WTC11 (cell line): ENCODE data around the gene STAP2. TPM values are rescaled to one million over a fixed set of nuclear protein-coding genes. Genes with fewer than 3 reads are reported as not detected.

Experiments used
- ATAC-seq: fragments of 200-7000 bp; cut with Tn5 transposase; 2 replicates; pipeline ENCODE4 v1.10.0; 2021; ENCODE audit warnings: mild to moderate bottlenecking, moderate library complexity
- CTCF ChIA-PET: fragments of 300-600 bp; sonication (Branson Sonifier 250); formaldehyde crosslinking; loops from one replicate; lab custom pipeline; 2021; ENCODE audit warnings: antibody characterized with exemption; lab: Charles Lee
- POLR2A ChIA-PET: fragments of 350-600 bp; sonication (Branson Sonifier 250); formaldehyde crosslinking; loops from one replicate; lab custom pipeline; 2021; ENCODE audit warnings: antibody characterized with exemption; lab: Charles Lee
- DNase-seq: peaks from one replicate; pipeline ENCODE4 v3.0.0; 2021; ENCODE audit warnings: low spot score
- H3K27ac Mint-ChIP-seq: 2 replicates; pipeline ENCODE4 v1.8.0; 2021; ENCODE audit warnings: mixed read lengths
- H3K27me3 Mint-ChIP-seq: 2 replicates; pipeline ENCODE4 v1.8.0; 2021; ENCODE audit warnings: low read depth, mild to moderate bottlenecking, moderate library complexity, mixed read lengths
- H3K36me3 Mint-ChIP-seq: 2 replicates; pipeline ENCODE4 v1.8.0; 2021; ENCODE audit warnings: mixed read lengths
- H3K4me1 Mint-ChIP-seq: 2 replicates; pipeline ENCODE4 v1.8.0; 2022; ENCODE audit warnings: mixed read lengths
- H3K4me3 Mint-ChIP-seq: 2 replicates; pipeline ENCODE4 v1.8.0; 2021; ENCODE audit warnings: mild to moderate bottlenecking, moderate library complexity, mixed read lengths
- H3K9me3 Mint-ChIP-seq: 2 replicates; pipeline ENCODE4 v1.8.0; 2021; ENCODE audit warnings: mixed read lengths
- ATF6 ChIP-seq: sonication (generic); formaldehyde crosslinking; IDR thresholded peaks from 2 replicates; pipeline ENCODE4 v1.8.1; 2023; ENCODE audit warnings: mild to moderate bottlenecking, missing genetic modification reagents
- CDX4 ChIP-seq: fragments of 250-450 bp; sonication (Bioruptor Pico); IDR thresholded peaks from 2 replicates; pipeline ENCODE4 v1.9.0; 2021; ENCODE audit warnings: moderate library complexity, mild to moderate bottlenecking, inconsistent platforms, borderline replicate concordance
- ERG ChIP-seq: fragments of 250-450 bp; sonication (Bioruptor Pico); IDR thresholded peaks from 2 replicates; pipeline ENCODE4 v1.8.0; 2021; ENCODE audit warnings: mild to moderate bottlenecking
- ETV6 ChIP-seq: sonication (generic); formaldehyde crosslinking; IDR thresholded peaks from 2 replicates; pipeline ENCODE4 v1.8.1; 2022; ENCODE audit warnings: mild to moderate bottlenecking, missing genetic modification reagents
- FOXJ3 ChIP-seq: sonication (generic); formaldehyde crosslinking; IDR thresholded peaks from 2 replicates; pipeline ENCODE4 v1.9.0; 2021; ENCODE audit warnings: missing genetic modification reagents, mild to moderate bottlenecking, borderline replicate concordance
- FOXK1 ChIP-seq: sonication (generic); formaldehyde crosslinking; IDR thresholded peaks from 2 replicates; pipeline ENCODE4 v1.8.0; 2022; ENCODE audit warnings: mild to moderate bottlenecking, moderate library complexity, missing genetic modification reagents
- FOXP1 ChIP-seq: sonication (generic); formaldehyde crosslinking; IDR thresholded peaks from 2 replicates; pipeline ENCODE4 v1.8.0; 2022; ENCODE audit warnings: missing genetic modification reagents, mild to moderate bottlenecking, moderate library complexity, borderline replicate concordance
- GABPB1 ChIP-seq: sonication (generic); formaldehyde crosslinking; IDR thresholded peaks from 2 replicates; pipeline ENCODE4 v1.8.1; 2023; ENCODE audit warnings: mild to moderate bottlenecking, missing genetic modification reagents
- IRF1 ChIP-seq: sonication (generic); formaldehyde crosslinking; IDR thresholded peaks from 2 replicates; pipeline ENCODE4 v1.8.0; 2023; ENCODE audit warnings: missing genetic modification reagents
- JUN ChIP-seq: sonication (generic); formaldehyde crosslinking; IDR thresholded peaks from 2 replicates; pipeline ENCODE4 v1.8.0; 2023; ENCODE audit warnings: mild to moderate bottlenecking, missing genetic modification reagents
- NFATC4 ChIP-seq: fragments of 250-450 bp; sonication (Bioruptor Pico); IDR thresholded peaks from 2 replicates; pipeline ENCODE4 v1.9.0; 2021; ENCODE audit warnings: mild to moderate bottlenecking
- NFE2L1 ChIP-seq: sonication (generic); formaldehyde crosslinking; IDR thresholded peaks from 2 replicates; pipeline ENCODE4 v1.8.1; 2023; ENCODE audit warnings: missing genetic modification reagents
- NR1H2 ChIP-seq: sonication (generic); formaldehyde crosslinking; IDR thresholded peaks from 2 replicates; pipeline ENCODE4 v1.9.0; 2021; ENCODE audit warnings: mild to moderate bottlenecking, moderate library complexity, missing genetic modification reagents
- PREB ChIP-seq: sonication (generic); formaldehyde crosslinking; IDR thresholded peaks from 2 replicates; pipeline ENCODE4 v1.8.1; 2022; ENCODE audit warnings: mild to moderate bottlenecking, missing genetic modification reagents, moderate library complexity, borderline replicate concordance
- SMAD4 ChIP-seq: sonication (generic); formaldehyde crosslinking; IDR thresholded peaks from 2 replicates; pipeline ENCODE4 v1.8.0; 2022; ENCODE audit warnings: mild to moderate bottlenecking, missing genetic modification reagents
- TEAD4 ChIP-seq: sonication (generic); formaldehyde crosslinking; IDR thresholded peaks from 2 replicates; pipeline ENCODE4 v1.8.0; 2022; ENCODE audit warnings: mild to moderate bottlenecking, missing genetic modification reagents
- ZNF232 ChIP-seq: sonication (generic); formaldehyde crosslinking; IDR thresholded peaks from 2 replicates; pipeline ENCODE4 v1.8.0; 2022; ENCODE audit warnings: mild to moderate bottlenecking, missing genetic modification reagents
- ZNF671 ChIP-seq: fragments of 250-450 bp; sonication (Bioruptor Pico); IDR thresholded peaks from 2 replicates; pipeline ENCODE4 v1.8.0; 2021; ENCODE audit warnings: mild to moderate bottlenecking
- total RNA-seq: library from RNA; stranded (reverse); gene quantifications from 3 replicates; pipeline ENCODE4 v1.2.3, GENCODE V29; 2021

The STAP2 gene
- total RNA-seq, 1 experiment from 2014 or later = 18.2 TPM

GRCh38 chr19:4362101-4362828 lies 23.6 kb upstream of the STAP2 start:
- H3K36me3 Mint-ChIP-seq = peaks cover 3% of the 10 kb centered on the region; the same call in 1 of the 2 replicates
- ATAC-seq (peak; percentile 3; the same call in 1 of the 2 replicates), DNase-seq (no peak)
- H3K27ac Mint-ChIP-seq = peak overlapping the region; percentile 46; the same call in 1 of the 2 replicates
- ChIA-PET POLR2A (interaction anchor here (1.1 to 1.4 kb wide), 2 partner anchors 13 to 95 kb away, joined by 4 to 5 read pairs; no protein-coding TSS in a partner anchor), CTCF (interaction anchor here (0.6 to 8.3 kb wide), 11 partner anchors 9 to 222 kb away, joined by 3 to 70 read pairs (median 6); partner anchors contain the start of genes MPND and SH3GL1)
- no peaks in the 10 kb centered on the region for H3K27me3 Mint-ChIP-seq
- TF ChIP-seq GABPB1 (no peak), JUN (CRISPR knock-in tag) (no peak)
- no peaks in the 10 kb centered on the region for H3K9me3 Mint-ChIP-seq
- H3K4me3 Mint-ChIP-seq = no peak overlapping the region
- H3K4me1 Mint-ChIP-seq = peaks cover 7% of the 10 kb centered on the region

GRCh38 chr19:4361152-4362046 lies 22.8 kb upstream of the STAP2 start:
- Mint-ChIP-seq H3K27ac (no peak overlapping the region), H3K4me1 (peaks cover 7% of the 10 kb centered on the region), H3K9me3 (no peaks in the 10 kb centered on the region), H3K36me3 (peaks cover 3% of the 10 kb centered on the region; the same call in 1 of the 2 replicates), H3K4me3 (no peak overlapping the region), H3K27me3 (no peaks in the 10 kb centered on the region)
- TF ChIP-seq ZNF232 (CRISPR knock-in tag) = no peak
- TF ChIP-seq NFE2L1 = no peak
- no peak for TF ChIP-seq NR1H2 (CRISPR knock-in tag)
- TF ChIP-seq FOXP1 = no peak
- TF ChIP-seq ERG (CRISPR knock-in tag) = no peak
- no peak for TF ChIP-seq TEAD4 (CRISPR knock-in tag)
- no peak for TF ChIP-seq SMAD4
- TF ChIP-seq FOXK1 (CRISPR knock-in tag) = no peak
- no peak for TF ChIP-seq IRF1 (CRISPR knock-in tag)
- TF ChIP-seq ZNF671 (CRISPR knock-in tag) = no peak
- TF ChIP-seq ATF6 (CRISPR knock-in tag) = no peak
- TF ChIP-seq FOXJ3 (CRISPR knock-in tag) = no peak
- no peak for TF ChIP-seq CDX4 (CRISPR knock-in tag)
- no peak for TF ChIP-seq ETV6 (CRISPR knock-in tag)
- TF ChIP-seq PREB (CRISPR knock-in tag) = no peak
- no peak for TF ChIP-seq NFATC4 (CRISPR knock-in tag)
- DNase-seq (peak; percentile 52), ATAC-seq (no peak; the same call in 1 of the 2 replicates)
- ChIA-PET CTCF (interaction anchor here (1.0 to 8.3 kb wide), 9 partner anchors 8 to 221 kb away, joined by 3 to 70 read pairs (median 13); partner anchors contain the start of genes MPND and SH3GL1), POLR2A (interaction anchor here (0.6 to 1.4 kb wide), 3 partner anchors 14 to 94 kb away, joined by 4 to 6 read pairs (median 5); no protein-coding TSS in a partner anchor)
